HepG2 (cell line): Measurements from ENCODE around the gene ITGAX. TPM values are rescaled to one million over a fixed set of nuclear protein-coding genes. Genes with fewer than 3 reads are reported as not detected.

ENCODE experiments used
- HNF4A ChIP-seq: sonication (generic); formaldehyde crosslinking; IDR thresholded peaks from 2 replicates; pipeline ENCODE4 v1.4.0; 2020; ENCODE audit warnings: missing genetic modification reagents
- IRX3 ChIP-seq: sonication (generic); formaldehyde crosslinking; IDR thresholded peaks from 2 replicates; pipeline ENCODE4 v1.8.1; 2023; ENCODE audit warnings: mild to moderate bottlenecking, low read depth, missing genetic modification reagents, borderline replicate concordance
- MTERF4 ChIP-seq: sonication (generic); formaldehyde crosslinking; IDR thresholded peaks from 2 replicates; pipeline ENCODE4 v1.8.0; 2023; ENCODE audit warnings: mild to moderate bottlenecking, missing genetic modification reagents
- NR2F1 ChIP-seq, 2 experiments: fragments of 450-650 bp in 1 of 2; formaldehyde crosslinking in 1 of 2; IDR thresholded peaks; 2 replicates each; pipeline versions ENCODE4 v1.5.0 to v1.6.1; 2016 to 2020; ENCODE audit warnings: mild to moderate bottlenecking in 1 of 2, missing compliant biosample characterization in 1 of 2, missing genetic modification reagents in 1 of 2, moderate library complexity in 1 of 2
- TSC22D2 ChIP-seq: sonication (generic); formaldehyde crosslinking; IDR thresholded peaks from 2 replicates; pipeline ENCODE4 v1.5.1; 2020; ENCODE audit warnings: missing genetic modification reagents, mild to moderate bottlenecking, borderline replicate concordance
- YEATS4 ChIP-seq: sonication (generic); formaldehyde crosslinking; IDR thresholded peaks from 2 replicates; pipeline ENCODE4 v1.4.0; 2020; ENCODE audit warnings: missing genetic modification reagents, borderline replicate concordance
- ZBTB40 ChIP-seq, 2 experiments: fragments of 450-650 bp in 1 of 2; sonication (generic) in 1 of 2; formaldehyde crosslinking in 1 of 2; IDR thresholded peaks; 2 replicates each; pipeline versions ENCODE4 v1.6.1 to v1.8.0; 2016 to 2022; ENCODE audit warnings: antibody characterized with exemption in 1 of 2, mild to moderate bottlenecking in 1 of 2, missing genetic modification reagents in 1 of 2
- ZNF709 ChIP-seq: sonication (generic); formaldehyde crosslinking; IDR thresholded peaks from 2 replicates; pipeline ENCODE4 v1.5.0; 2020; ENCODE audit warnings: mild to moderate bottlenecking, missing genetic modification reagents
- polyA plus RNA-seq, 8 experiments: library from polyadenylated mRNA; depleted of rRNA in 3 of 8; stranded (reverse) in 7 of 8; unstranded in 1 of 8; fragments of >200 nt; fragmentation: Illumina TruSeq in 4 of 8; extraction: Trizol in 4 of 8; gene quantifications; 2 replicates each; pipeline versions ENCODE4 v1.2.1 to v1.2.3, GENCODE V29; 2011 to 2016; ENCODE audit warnings: low read depth in 4 of 8, missing spikeins in 1 of 8, mixed read lengths in 1 of 8; ENCODE audit not compliant: insufficient read depth in 1 of 8
- total RNA-seq, 5 experiments: library from RNA; depleted of rRNA; stranded (reverse); fragments of >200 nt; fragmentation: Illumina TruSeq; extraction: Trizol; gene quantifications; 2 replicates each; pipeline ENCODE4 v1.2.3, GENCODE V29; 2016; ENCODE audit warnings: low read depth in 1 of 5
- TF ChIP-seq, protein P1 (sequence below): sonication (generic); formaldehyde crosslinking; conservative IDR thresholded peaks from 2 replicates; pipeline ENCODE4 v1.4.0; 2020; ENCODE audit warnings: mild to moderate bottlenecking, missing genetic modification reagents, moderate library complexity
- TF ChIP-seq, protein P2 (sequence below): sonication (generic); formaldehyde crosslinking; IDR thresholded peaks from 2 replicates; pipeline ENCODE4 v1.4.0; 2020; ENCODE audit warnings: missing genetic modification reagents
- TF ChIP-seq, protein P3 (sequence below): sonication (generic); formaldehyde crosslinking; IDR thresholded peaks from 2 replicates; pipeline ENCODE4 v1.8.0; 2022; ENCODE audit warnings: mild to moderate bottlenecking, missing genetic modification reagents, moderate library complexity

The ITGAX gene
- total and polyA plus RNA-seq, 2 of the 13 experiments (the other 11 are each of a cell fraction or from before 2014, with no cell fraction given), result 0.32 TPM; not detected in 1

- no peak for TF ChIP-seq ZBTB40 (IDR thresholded peaks at IDR 0.05)
- TF ChIP-seq ZBTB40 (CRISPR knock-in tag; IDR thresholded peaks at IDR 0.05), result peak; percentile 44; the same call in 1 of the 2 replicates
- peak; percentile 73; the same call in 1 of the 2 replicates for TF ChIP-seq YEATS4 (CRISPR knock-in tag)
- peak; percentile 39 to 41; a peak in 2 of 4 replicates for TF ChIP-seq NR2F1 (CRISPR knock-in tag; IDR thresholded peaks at IDR 0.05)
- TF ChIP-seq, protein P1, sequence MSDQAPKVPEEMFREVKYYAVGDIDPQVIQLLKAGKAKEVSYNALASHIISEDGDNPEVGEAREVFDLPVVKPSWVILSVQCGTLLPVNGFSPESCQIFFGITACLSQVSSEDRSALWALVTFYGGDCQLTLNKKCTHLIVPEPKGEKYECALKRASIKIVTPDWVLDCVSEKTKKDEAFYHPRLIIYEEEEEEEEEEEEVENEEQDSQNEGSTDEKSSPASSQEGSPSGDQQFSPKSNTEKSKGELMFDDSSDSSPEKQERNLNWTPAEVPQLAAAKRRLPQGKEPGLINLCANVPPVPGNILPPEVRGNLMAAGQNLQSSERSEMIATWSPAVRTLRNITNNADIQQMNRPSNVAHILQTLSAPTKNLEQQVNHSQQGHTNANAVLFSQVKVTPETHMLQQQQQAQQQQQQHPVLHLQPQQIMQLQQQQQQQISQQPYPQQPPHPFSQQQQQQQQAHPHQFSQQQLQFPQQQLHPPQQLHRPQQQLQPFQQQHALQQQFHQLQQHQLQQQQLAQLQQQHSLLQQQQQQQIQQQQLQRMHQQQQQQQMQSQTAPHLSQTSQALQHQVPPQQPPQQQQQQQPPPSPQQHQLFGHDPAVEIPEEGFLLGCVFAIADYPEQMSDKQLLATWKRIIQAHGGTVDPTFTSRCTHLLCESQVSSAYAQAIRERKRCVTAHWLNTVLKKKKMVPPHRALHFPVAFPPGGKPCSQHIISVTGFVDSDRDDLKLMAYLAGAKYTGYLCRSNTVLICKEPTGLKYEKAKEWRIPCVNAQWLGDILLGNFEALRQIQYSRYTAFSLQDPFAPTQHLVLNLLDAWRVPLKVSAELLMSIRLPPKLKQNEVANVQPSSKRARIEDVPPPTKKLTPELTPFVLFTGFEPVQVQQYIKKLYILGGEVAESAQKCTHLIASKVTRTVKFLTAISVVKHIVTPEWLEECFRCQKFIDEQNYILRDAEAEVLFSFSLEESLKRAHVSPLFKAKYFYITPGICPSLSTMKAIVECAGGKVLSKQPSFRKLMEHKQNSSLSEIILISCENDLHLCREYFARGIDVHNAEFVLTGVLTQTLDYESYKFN (CRISPR knock-in tag), result peak; percentile 67
- no peak; the same call in 1 of the 2 replicates for TF ChIP-seq ZNF709
- 0 out of 2 replicates have a peak, but pooled peaks have one; percentile 43 for TF ChIP-seq MTERF4
- TF ChIP-seq, protein P2, sequence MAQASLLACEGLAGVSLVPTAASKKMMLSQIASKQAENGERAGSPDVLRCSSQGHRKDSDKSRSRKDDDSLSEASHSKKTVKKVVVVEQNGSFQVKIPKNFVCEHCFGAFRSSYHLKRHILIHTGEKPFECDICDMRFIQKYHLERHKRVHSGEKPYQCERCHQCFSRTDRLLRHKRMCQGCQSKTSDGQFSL (CRISPR knock-in tag), result no peak
- no peak for TF ChIP-seq TSC22D2 (CRISPR knock-in tag)
- peak; percentile 42; the same call in 1 of the 2 replicates for TF ChIP-seq HNF4A (CRISPR knock-in tag)
- TF ChIP-seq, protein P3, sequence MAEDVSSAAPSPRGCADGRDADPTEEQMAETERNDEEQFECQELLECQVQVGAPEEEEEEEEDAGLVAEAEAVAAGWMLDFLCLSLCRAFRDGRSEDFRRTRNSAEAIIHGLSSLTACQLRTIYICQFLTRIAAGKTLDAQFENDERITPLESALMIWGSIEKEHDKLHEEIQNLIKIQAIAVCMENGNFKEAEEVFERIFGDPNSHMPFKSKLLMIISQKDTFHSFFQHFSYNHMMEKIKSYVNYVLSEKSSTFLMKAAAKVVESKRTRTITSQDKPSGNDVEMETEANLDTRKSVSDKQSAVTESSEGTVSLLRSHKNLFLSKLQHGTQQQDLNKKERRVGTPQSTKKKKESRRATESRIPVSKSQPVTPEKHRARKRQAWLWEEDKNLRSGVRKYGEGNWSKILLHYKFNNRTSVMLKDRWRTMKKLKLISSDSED, result no peak
- TF ChIP-seq IRX3 (CRISPR knock-in tag), result no peak
Observed at GRCh38 chr16:31371619-31372484, 16.9 kb downstream of the ITGAX start (continued).
